Rectal smooth muscle tissue (tissue), 1 donor: ENCODE results near the gene S100A11.
A peak's percentile ranks its signal among the peaks of the same experiment; 100 is the strongest.

Experiments used
- H3K27ac ChIP-seq: one replicate; pipeline ENCODE4 v1.7.0; 2013; ENCODE audit warnings: low read depth, low read length, inconsistent platforms
- H3K27me3 ChIP-seq: one replicate; pipeline ENCODE4 v1.7.0; 2013; ENCODE audit warnings: low read length; ENCODE audit not compliant: control insufficient read depth, insufficient read depth
- H3K36me3 ChIP-seq: one replicate; pipeline ENCODE4 v1.7.0; 2013; ENCODE audit warnings: low read length; ENCODE audit not compliant: control insufficient read depth, insufficient read depth
- H3K4me1 ChIP-seq: one replicate; pipeline ENCODE4 v1.7.0; 2013; ENCODE audit warnings: low read length; ENCODE audit not compliant: control insufficient read depth, insufficient read depth
- H3K4me3 ChIP-seq: one replicate; pipeline ENCODE4 v1.7.0; 2013; ENCODE audit warnings: low read length
- H3K9ac ChIP-seq: one replicate; pipeline ENCODE4 v1.7.0; 2013; ENCODE audit warnings: low read length

The S100A11 gene

DNA sequence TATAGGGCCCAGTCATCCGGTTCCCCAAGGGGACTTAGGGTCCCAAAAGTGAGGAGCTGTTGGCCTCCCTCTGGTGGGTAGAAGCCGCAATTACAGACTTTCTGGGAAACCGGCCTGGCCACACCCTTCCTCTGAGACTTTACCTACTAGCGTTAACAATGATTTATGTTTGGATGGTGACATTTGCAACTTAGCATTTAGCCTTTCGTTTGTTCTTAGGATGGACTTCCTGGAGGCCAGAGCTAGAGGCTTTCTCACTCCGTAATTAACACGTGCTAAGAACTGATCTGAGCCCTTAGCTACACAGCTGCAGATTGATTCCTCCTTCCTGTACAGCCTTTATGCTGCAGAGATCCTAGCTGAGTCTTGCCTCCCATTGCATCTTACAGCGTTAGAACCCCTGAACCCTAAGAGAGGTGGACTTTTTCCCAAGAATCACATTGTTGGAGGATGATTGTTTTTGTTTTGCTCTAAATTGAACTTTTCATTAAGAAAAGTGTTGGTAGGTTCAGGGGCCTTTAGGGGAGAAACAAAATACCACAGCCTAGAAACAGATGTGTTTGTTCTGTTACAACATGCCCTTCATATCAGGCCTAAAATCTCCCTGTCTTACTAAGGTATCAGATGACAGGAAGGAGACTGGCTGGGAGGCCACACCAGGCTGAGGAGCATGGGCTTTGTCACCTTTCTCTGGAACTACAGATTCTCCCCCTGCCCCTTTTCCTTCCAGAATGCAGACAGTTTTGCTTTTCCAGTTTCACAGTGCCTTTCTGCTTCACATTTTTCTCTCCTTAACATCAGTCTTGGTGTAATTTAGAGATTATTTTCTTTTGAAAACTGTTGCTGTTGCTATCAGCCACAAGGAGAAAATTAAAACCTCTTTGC, 1.9 kb downstream of the S100A11 start:
- H3K27me3 ChIP-seq, result no peaks in the 10 kb centered on the region
- H3K9ac ChIP-seq, result peak overlapping the region; percentile 7
- H3K4me3 ChIP-seq, result peak overlapping the region; percentile 93
- H3K27ac ChIP-seq, result peak overlapping the region; percentile 13
- H3K4me1 ChIP-seq, result peaks cover 12% of the 10 kb centered on the region
- H3K36me3 ChIP-seq, result peaks cover 18% of the 10 kb centered on the region

GRCh38 chr1:152034324-152034653, 2.5 kb downstream of the S100A11 start:
- Histone ChIP-seq H3K4me1 (peaks cover 12% of the 10 kb centered on the region), H3K27me3 (no peaks in the 10 kb centered on the region), H3K27ac (peak overlapping the region; percentile 13), H3K36me3 (peaks cover 18% of the 10 kb centered on the region), H3K9ac (no peak overlapping the region), H3K4me3 (peak overlapping the region; percentile 93)

DNA sequence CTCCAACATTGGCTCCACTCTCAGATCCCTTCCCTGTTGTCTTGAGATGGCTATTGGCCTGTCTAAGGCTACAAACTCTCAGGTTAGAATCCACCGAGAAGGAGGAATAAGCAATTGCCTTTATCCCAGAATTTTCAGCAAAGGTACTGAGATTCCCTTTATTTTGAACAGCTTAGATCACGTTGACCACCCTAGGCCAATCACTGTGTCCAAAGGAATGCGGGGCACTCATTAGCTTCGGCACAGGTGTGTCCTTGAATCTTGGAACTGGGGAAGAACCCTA, 6.9 kb downstream of the S100A11 start:
- Histone ChIP-seq H3K4me3 (no peak overlapping the region), H3K27ac (no peak overlapping the region), H3K9ac (no peak overlapping the region), H3K27me3 (no peaks in the 10 kb centered on the region), H3K36me3 (peaks cover 18% of the 10 kb centered on the region), H3K4me1 (peaks cover 9% of the 10 kb centered on the region)

DNA sequence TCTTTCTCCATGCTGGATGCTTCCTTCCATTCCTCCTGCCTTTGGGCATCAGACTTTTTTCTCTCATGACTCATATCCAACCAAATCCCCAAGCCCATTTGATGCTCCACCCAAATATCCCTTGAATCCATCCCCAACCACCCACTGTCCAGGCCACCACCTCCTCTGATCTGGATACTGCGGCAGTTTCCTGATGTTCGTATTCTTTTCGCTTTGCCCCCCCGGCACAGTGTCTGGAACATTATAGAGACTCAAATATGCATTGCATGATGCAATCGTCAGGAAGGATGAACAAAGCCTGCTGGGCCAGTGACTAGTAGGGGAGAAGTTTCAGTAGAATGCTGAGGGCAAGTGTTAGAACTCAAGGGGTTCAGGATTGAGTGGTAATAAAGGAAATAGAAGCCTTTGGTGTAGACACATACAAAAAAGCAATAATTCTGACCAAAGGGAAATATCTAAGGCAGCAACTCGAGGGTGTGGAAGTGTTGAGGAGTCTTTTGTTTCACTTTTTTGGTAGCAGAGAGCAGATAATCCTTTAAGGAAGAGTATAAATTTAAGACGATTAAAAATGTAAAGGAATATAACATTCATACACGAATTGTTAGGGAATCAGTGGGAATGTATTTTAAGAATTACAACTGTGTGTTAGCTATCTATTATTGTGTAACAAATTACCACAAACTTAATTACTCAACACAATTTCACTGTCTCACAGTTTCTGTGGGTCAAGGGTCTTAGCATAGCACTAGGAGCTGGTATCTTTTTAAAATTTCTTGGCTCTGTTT, 7.5 kb downstream of the S100A11 start:
- Histone ChIP-seq H3K36me3 (peaks cover 18% of the 10 kb centered on the region), H3K4me1 (peaks cover 6% of the 10 kb centered on the region), H3K27ac (no peak overlapping the region), H3K4me3 (no peak overlapping the region), H3K27me3 (no peaks in the 10 kb centered on the region), H3K9ac (no peak overlapping the region)

DNA sequence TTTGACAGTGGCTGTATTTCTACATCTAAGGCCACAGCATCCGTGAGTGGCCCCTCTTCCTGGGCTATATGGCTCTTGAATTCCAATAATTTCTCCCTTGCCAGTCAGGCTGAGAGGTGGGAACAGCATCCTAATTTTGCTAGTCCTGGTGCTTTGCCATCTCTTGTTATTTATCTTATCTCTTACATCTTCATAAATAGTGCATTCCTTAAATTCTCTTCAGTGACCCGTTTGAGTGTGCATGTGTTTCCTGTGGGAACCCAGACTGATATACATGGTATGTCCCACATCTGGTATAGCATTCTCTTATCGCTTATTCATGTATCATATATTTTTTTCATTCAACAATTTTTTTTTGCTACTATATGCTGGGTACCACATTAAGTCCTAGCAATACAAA, 9.9 kb downstream of the S100A11 start:
- H3K9ac ChIP-seq, result no peak overlapping the region

DNA sequence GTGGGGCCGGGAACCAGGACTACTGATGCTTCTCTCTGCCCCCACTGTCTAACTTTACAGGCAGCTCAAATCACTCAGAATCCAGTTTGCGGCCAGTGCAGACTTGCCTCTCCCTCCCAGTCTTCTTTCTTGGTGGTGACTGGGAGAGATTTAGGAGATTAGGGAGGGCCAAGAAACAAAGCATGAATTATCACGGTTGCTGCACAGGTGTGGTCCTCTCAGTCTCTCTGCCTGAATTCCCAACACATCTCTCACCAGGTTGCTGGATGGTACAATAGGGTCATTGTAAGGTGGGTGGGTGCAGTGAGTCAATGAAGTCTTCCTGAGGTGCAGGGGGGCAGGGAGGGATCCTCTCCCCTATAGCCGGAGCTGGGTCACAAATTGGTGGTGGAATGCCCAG, 12.6 kb downstream of the S100A11 start:
- no peaks in the 10 kb centered on the region for H3K4me1 ChIP-seq
- H3K27ac ChIP-seq, result no peak overlapping the region
- H3K9ac ChIP-seq, result no peak overlapping the region
- H3K4me3 ChIP-seq, result no peak overlapping the region
- no peaks in the 10 kb centered on the region for H3K27me3 ChIP-seq
- no peaks in the 10 kb centered on the region for H3K36me3 ChIP-seq

More for the DNA sequence above, 9.9 kb downstream of the S100A11 start:
- Histone ChIP-seq H3K36me3 (no peaks in the 10 kb centered on the region), H3K27me3 (no peaks in the 10 kb centered on the region), H3K27ac (no peak overlapping the region), H3K4me3 (no peak overlapping the region), H3K4me1 (no peaks in the 10 kb centered on the region)

- no peaks in the 10 kb centered on the region for H3K4me1 ChIP-seq
- H3K27ac ChIP-seq, result no peak overlapping the region
- no peaks in the 10 kb centered on the region for H3K27me3 ChIP-seq
- no peak overlapping the region for H3K4me3 ChIP-seq
- no peak overlapping the region for H3K9ac ChIP-seq
- no peaks in the 10 kb centered on the region for H3K36me3 ChIP-seq
These were observed 13.6 kb downstream of the S100A11 start for GRCh38 chr1:152023221-152023620.

DNA sequence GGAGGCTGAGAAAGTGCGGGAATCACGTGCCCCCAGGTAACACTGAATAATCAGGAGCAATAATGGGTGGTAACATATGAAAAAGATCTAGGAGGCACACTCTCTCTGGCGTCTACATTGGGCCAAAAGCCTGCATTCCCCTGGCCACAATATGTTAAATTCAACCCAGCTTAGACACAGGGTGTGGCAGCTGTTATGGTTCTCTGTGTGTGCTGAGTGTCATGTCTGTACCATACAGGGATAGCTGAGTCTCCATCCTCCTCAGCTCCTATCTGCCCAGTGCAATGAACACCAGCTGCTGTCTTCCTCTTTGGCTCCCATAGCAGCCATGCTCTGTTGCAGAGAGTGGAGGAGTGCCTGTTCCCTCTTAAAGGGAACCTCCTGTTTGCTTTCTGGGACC, 14.3 kb downstream of the S100A11 start:
- no peaks in the 10 kb centered on the region for H3K4me1 ChIP-seq
- H3K27me3 ChIP-seq, result no peaks in the 10 kb centered on the region
- H3K9ac ChIP-seq, result no peak overlapping the region
- H3K36me3 ChIP-seq, result no peaks in the 10 kb centered on the region
- H3K27ac ChIP-seq, result no peak overlapping the region
- H3K4me3 ChIP-seq, result no peak overlapping the region

DNA sequence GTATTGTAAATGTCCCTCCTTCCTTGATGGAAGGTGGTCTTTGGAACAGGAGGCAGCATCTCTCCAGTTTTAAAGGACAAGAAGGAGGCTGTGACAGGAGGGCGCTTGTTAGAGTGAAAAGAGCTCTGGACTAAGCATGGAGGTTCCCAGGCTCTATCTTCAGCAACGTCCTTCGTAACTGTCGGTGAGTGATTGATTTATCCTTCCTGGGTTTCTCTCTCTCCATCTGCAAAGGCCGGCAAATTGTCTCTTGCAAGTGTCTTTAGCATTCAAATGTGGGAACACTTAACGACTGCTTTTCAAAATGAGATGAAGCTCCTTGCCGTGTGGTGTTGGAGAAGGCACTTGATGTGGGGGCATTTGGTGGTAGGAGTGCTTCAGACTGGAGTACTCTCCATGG, 15.2 kb downstream of the S100A11 start:
- Histone ChIP-seq H3K4me3 (no peak overlapping the region), H3K36me3 (no peaks in the 10 kb centered on the region), H3K27me3 (no peaks in the 10 kb centered on the region), H3K27ac (no peak overlapping the region), H3K4me1 (no peaks in the 10 kb centered on the region), H3K9ac (no peak overlapping the region)

DNA sequence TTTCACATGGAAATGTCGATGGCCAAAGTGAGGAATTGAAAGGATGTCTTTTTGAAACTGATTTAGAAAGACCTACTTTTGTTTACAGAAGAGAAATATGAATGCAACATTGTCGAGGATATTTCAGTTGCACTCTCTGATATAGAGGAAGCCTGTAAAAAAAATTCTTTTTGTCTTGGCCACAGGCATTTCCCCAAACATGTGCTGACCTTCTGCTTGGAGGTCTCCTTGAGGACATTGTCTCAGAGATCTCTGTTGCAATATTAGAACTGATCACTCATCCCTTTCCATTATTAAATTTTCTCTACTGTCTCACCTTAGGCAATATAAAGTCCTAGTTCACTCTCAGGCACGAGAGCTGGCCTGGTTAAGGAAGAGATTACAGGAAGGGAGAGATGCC, 16.0 kb downstream of the S100A11 start:
- Histone ChIP-seq H3K4me3 (no peak overlapping the region), H3K27ac (no peak overlapping the region), H3K36me3 (no peaks in the 10 kb centered on the region), H3K27me3 (no peaks in the 10 kb centered on the region), H3K4me1 (no peaks in the 10 kb centered on the region), H3K9ac (no peak overlapping the region)

GRCh38 chr1:152018537-152018936, 18.3 kb downstream of the S100A11 start:
- Histone ChIP-seq H3K36me3 (no peaks in the 10 kb centered on the region), H3K27ac (no peak overlapping the region), H3K9ac (no peak overlapping the region), H3K4me1 (no peaks in the 10 kb centered on the region), H3K4me3 (no peak overlapping the region), H3K27me3 (no peaks in the 10 kb centered on the region)

GRCh38 chr1:152015766-152016165, 21.0 kb downstream of the S100A11 start:
- Histone ChIP-seq H3K36me3 (no peaks in the 10 kb centered on the region), H3K4me1 (no peaks in the 10 kb centered on the region), H3K4me3 (no peak overlapping the region), H3K27ac (no peak overlapping the region), H3K9ac (no peak overlapping the region), H3K27me3 (no peaks in the 10 kb centered on the region)

- no peaks in the 10 kb centered on the region for H3K27me3 ChIP-seq
These were observed 21.9 kb downstream of the S100A11 start for GRCh38 chr1:152014943-152015342.

More at GRCh38 chr1:152014943-152015342, 21.9 kb downstream of the S100A11 start:
- Histone ChIP-seq H3K9ac (no peak overlapping the region), H3K4me3 (no peak overlapping the region), H3K4me1 (no peaks in the 10 kb centered on the region), H3K27ac (no peak overlapping the region), H3K36me3 (no peaks in the 10 kb centered on the region)
